GM12878 (cell line): ENCODE measurements around the gene RASL11A.

Source experiments
- CTCF ChIP-seq, 3 experiments: IDR thresholded peaks in 2 of 3; conservative IDR thresholded peaks in 1 of 3; 2 replicates each; pipeline ENCODE4 v1.5.1; 2011; ENCODE audit warnings: low read depth in 3 of 3, low read length in 3 of 3, mild to moderate bottlenecking in 3 of 3, control low read depth in 2 of 3, moderate library complexity in 2 of 3, inconsistent platforms in 1 of 3, mixed read lengths in 1 of 3; ENCODE audit not compliant: control insufficient read depth in 2 of 3, insufficient read depth in 1 of 3; ENCODE audit errors: extremely low read depth in 1 of 3
- NFYA ChIP-seq: IDR thresholded peaks from 2 replicates; pipeline ENCODE4 v1.6.1; 2011; ENCODE audit warnings: low read depth, mild to moderate bottlenecking, low read length, improper control_type of control experiment, borderline replicate concordance
- RAD21 ChIP-seq: IDR thresholded peaks from 2 replicates; pipeline ENCODE4 v1.6.1; 2011; ENCODE audit warnings: mild to moderate bottlenecking, low read depth, low read length, moderate library complexity; ENCODE audit not compliant: insufficient read depth

GRCh38 chr13:27321468-27322431 lies 51.1 kb downstream of the RASL11A start:
- TF ChIP-seq RAD21 = no peak
- TF ChIP-seq CTCF (IDR thresholded peaks at IDR 0.05 in 2 of 3, conservative IDR thresholded peaks at IDR 0.05 in 1 of 3; ENCODE audit: control insufficient read depth in 2 of 3, extremely low read depth in 1 of 3, insufficient read depth in 1 of 3, low read depth in 3 of 3, low read length in 3 of 3) = no peak
- no peak for TF ChIP-seq NFYA
